Hematopoietic multipotent progenitor cell treated with erythropoietin and hydrocortisone succinate and interleukin-3 and kit ligand, for 17 days (in vitro differentiated cells): ENCODE measurements around the gene CSNK1G2.

Source experiments
- DNase-seq: peaks from one replicate; pipeline ENCODE4 v3.0.0-alpha.2; 2015; ENCODE audit warnings: low spot score

Gene CSNK1G2

GRCh38 chr19:2018752-2019151, 77.8 kb downstream of the CSNK1G2 start:
- no peak for DNase-seq

GRCh38 chr19:2021453-2022140, 80.6 kb downstream of the CSNK1G2 start:
- DNase-seq = no peak

- no peak for DNase-seq
Observed at GRCh38 chr19:2022289-2022688, 81.3 kb downstream of the CSNK1G2 start.

- DNase-seq = no peak
Observed at GRCh38 chr19:2026770-2027169, 85.8 kb downstream of the CSNK1G2 start.

- DNase-seq = no peak
Observed at GRCh38 chr19:2027361-2027760, 86.4 kb downstream of the CSNK1G2 start.
